NCI-H187 (cell line): ENCODE measurements around the gene POC5.
"Not testable (repeated sequence)": the region's sequence is repeated elsewhere in the genome, so short reads cannot be mapped to it uniquely, and the experiment has no call there.

Source experiments
- DNase-seq, 2 experiments: peaks; one replicate each; lab custom pipeline; 2025; lab: John Stamatoyannopoulos, UW

The POC5 gene

DNA sequence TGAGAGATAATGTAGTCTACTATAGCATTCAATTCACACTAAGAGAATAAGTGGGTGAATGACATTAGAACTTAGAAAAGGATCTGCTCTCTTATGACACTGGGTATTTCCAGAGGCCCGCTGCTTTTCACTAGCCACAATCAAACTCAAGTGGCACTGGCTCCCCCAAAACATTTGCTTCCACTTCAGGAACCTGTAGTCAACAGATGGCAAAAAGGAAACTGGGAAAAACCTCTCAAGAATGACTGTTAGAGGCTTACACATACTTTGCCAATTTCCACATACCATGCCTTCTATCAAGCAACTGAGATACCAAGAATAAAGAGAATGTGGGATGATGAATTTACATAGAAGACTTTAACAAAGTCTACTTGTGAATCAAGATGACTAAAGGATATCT lies 11.2 kb downstream of the POC5 start:
- DNase-seq = no peak

DNA sequence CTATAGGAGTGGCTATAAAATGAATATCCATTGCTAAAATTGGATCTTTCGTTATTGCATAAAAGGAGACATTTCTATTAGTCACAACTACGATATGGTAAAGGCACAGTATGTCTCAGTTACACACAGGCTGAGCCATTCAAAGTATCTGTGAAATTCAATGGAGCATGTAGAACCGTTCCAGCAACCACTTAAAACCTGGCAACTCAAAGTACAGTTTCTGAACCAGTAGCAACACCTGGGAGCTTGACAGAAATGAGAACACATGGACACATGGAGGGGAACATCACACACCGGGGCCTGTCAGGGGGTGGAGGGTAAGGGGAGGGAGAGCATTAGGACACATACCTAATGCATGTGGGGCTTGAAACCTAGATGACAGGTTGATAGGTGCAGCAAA lies 15.4 kb downstream of the POC5 start:
- peak in 1 of 2 experiments; percentile 10 for DNase-seq

DNA sequence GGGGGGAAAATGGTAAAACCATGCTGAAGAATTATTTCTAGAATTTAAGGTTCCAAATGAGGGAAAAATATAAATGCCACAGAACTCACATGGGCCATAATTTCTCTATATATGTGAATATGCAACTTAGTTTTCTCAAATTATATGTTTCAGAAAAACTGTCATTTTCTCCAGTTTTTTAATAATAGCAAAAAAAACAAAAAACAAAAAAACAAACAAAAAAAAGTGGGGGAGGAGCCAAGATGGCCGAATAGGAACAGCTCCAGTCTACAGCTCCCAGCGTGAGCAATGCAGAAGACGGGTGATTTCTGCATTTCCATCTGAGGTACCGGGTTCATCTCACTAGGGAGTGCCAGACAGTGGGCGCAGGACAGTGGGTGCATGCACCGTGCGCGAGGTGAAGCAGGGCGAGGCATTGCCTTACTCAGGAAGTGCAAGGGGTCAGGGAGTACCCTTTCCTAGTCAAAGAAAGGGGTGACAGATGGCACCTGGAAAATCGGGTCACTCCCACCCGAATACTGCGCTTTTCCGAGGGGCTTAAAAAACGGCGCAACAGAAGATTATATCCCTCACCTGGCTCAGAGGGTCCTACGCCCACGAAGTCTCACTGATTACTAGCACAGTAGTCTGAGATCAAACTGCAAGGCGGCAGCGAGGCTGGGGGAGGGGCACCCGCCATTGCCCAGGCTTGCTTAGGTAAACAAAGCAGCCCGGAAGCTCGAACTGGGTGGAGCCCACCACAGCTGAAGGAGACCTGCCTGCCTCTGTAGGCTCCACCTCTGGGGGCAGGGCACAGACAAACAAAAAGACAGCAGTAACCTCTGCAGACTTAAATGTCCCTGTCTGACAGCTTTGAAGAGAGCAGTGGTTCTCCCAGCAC lies 21.5 kb downstream of the POC5 start:
- not testable (repeated sequence) for DNase-seq

DNA sequence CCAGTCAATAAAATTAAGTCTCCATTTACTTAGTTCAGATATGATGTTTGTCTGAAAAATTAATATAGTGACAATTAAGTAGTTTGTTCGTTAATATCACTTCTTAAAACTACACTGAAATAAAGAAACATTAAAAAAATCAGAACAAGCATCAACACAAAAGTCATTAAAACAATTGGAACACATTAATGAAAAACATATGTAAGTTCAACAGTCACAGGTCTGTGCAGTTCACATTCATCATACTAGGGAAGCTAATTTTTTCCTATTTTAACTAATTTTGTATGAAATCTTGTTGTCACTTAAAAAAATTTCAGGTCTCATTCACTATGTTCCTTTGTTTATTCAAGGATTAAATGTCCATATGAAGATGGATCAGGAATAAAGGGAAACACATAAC lies 22.5 kb downstream of the POC5 start:
- no peak for DNase-seq

DNA sequence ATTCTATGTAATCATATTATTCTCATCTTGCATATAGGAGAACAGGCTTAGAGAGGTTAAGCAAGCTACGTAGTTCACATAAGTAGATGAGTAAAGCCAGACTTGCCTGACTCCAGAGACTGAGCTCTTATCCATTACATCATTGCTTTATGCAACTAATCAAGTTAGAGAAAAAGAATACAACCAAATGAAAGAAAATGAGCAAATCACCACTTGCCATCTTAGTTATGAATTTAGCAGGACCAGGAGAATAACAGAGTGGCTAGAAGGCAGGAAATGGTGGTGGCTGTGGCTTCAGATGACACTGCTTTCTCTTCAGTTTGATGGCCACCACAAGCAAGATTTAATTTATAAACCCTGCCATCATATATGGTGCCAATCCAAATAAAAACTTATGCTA lies 26.6 kb downstream of the POC5 start:
- DNase-seq = no peak

DNA sequence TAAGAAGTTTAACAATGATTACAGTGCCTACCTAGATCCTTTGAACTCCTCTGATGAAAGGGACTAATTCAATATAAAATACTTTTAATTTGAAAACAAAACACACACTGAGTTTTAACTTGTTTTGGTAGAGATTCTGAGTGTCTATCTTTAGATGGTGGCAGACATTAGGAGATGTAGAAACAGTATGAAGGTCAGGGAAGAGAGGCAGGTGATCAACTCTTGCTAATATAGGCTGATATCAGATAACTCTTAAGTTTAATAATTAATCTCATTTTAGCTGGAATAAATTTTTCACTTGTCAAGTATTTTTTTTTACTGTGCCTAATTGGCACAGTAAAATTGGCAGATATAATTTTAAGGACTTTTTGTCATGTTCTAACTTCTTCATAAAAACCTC lies 30.8 kb downstream of the POC5 start:
- no peak for DNase-seq

DNA sequence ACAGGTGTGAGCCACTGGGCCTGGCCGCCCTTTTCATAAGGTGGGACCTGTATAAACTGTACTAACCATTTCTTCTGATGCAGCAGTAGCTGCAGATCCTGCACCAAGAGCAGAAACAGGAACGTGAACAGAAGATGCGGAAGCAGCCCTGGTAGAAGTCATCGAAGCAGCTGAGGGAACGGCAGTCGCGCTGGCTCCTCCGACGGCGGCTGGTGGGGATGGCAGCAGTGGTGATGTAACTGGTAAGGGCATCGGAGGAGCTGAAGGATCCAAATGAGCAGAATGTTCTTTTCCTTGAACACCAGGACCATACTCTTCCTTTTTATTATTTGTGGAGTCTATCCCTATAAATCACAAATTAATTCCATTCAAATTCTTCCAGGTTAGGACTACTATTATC lies 32.1 kb downstream of the POC5 start:
- no peak for DNase-seq

DNA sequence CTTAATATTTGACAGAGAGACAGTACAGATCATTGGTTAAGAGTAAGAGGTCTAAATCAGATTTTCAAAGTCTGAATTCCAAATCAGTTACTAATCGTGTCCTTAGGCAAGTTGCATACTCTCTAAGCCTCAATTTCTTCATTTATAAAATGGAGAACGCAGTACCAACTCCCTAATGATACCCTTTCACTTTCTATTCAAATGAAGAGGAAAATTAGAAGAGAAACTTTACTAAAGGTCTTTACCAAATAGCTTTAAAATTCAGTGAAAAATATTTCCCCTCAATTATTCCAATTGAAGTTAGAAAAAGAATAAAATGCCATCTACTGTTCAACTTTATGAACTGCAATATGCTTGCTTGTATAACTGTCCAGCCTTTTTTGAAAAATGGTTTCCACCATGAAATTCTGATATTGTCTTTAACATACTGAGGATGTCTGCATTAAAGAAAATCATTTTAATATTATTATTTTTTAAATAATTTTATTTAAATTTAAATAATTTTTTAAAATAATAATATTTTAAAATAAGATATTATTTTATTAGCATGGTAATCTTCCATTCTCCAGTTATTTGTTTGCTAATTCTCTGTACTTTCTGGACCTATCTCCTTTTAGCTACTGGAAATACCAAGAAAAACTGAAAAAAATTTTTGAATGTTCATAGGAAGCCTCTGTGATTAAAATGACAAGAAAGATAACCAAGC lies 36.0 kb downstream of the POC5 start:
- no peak for DNase-seq

DNA sequence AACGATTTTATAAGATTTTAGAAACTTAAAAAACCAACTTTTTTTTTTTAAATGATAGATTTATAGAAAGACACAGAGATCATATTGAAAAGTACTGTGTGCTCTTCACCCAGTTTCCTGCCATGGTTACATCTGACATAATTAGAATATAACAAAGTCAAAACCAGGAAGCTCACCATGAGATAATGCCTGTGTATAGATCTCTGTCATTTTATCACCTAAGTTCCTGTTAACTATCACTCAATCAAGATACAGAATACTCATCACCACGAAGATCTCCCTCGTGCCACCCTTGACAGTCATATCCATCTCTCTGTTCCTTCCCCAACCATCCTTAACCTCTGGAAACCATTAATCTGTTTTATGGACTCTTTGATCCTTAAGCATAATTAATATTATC lies 39.1 kb downstream of the POC5 start:
- DNase-seq = no peak

DNA sequence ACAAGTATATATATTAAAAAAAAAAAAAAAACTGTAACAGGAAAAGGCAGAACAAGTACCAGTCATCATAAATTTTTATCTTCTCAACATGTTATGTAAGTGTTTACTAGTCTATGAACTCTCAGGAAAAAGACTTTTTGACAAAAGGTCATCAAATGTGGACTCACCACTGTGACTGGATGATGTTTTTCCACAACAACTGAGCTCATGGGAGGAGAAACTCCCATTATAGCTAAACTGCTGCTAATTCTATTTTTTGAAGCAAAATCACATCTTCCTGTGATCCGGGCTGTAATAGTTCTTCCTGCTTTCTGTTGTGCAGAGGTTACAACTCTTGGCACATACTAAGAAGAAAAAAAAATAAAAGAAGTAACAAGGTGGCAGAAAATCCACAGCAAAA lies 39.6 kb downstream of the POC5 start:
- DNase-seq = no peak

DNA sequence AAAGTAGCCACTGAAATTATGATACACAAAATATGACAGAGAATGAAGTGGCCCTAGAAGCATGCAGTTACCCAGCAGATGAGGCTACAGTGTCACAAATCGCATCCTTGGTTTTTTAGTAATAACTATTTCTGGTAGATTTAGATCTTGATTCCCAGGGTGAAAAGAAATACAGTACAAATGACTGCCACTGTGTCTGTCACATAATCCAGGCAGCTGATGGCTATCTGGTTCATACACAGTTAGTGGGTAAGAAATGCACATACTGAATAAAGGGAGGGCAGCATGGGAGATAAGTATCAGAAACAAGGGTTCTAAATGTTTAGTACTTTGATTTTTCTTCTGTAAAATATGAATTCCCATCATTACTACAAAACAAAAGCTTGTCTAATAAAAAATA lies 41.5 kb downstream of the POC5 start:
- no peak for DNase-seq

DNA sequence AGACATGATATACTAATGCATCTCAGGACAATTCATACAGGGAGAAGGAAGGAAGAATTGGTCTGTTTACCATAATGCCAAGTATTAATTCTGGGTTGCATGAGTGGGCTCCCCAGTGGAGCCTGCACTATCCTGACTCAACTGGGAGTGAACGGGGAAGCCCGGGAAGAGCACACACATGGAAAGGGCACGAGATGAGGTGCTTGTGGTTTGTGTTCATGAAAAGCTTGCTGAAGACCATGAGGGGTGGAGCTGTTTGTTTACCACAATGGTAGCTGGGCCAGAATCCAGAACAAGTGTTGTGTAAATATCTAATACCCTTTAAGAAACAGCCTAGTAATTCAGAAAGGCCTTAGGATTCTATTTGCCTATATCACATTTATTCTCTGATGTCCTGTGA lies 44.6 kb downstream of the POC5 start:
- no peak for DNase-seq

DNA sequence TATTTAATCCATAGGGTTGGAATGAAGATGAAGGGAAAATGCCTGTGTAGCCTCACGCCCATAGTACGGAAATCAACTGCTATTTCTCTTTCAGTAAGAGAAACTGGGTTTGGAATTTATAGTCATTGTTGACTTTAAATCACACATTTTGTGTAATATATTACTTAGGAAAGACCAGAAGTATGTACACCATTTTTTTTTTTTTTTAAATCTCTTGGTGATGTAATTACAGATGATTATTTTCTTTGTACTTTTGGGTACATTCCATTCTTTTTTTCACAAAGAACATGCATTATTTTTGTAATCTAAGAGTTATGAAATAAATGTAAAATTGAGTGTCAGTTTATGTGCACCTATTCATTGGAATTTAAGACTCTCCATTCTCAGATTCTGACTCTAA lies 45.7 kb downstream of the POC5 start:
- no peak for DNase-seq

DNA sequence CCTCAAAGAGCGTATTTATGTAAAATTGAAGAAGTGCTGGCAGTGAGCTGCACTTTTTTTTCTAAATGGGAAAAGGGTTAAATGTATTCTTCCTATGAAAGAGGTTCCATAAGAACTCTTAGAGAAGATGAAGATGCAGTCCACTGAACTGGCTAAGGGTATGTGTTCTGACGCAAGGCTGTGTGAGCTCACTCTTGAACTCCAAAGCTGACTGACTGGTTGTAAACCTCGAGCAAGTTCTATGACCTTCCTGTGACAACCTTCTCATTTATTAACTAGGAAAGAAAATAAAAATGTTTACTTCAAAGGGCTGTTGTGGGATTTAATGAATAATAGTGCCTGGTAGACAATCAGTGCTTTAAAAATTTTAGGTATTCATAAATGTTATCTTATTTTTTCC lies 46.7 kb downstream of the POC5 start:
- no peak for DNase-seq

DNA sequence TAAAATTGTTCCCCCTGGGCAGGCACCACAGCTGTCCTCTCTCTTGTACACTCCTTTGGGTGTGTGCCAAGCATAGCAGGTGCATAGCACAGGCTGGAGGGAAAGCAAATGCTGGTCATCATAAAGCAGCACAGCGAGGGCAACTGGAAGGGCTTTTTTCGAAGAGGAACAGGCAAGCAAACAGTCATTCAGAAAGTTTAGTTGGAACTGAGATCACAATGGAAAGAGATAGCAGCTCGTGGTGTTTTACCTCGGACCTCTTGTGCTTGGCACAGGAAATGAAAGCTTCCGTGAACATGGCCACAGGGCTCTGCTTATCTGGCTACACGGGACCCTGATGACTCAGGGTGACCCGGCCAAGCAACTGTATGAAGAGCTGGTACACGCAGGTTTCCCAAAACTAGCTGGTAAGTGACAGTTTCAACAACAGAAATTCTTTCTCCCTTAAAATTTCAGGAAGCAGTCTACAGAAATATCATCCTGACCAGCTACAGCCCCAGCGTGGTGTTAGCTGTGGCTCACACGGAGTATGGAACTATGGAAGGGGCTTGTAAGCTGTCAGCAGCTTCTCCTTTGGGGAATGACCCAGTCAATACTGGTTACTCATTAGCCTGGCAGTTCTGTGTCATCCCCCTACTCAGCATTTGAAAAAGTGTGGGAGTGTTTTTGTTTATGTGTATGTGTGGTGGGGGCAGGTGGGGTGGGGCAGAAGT lies 48.1 kb downstream of the POC5 start:
- peak in 1 of 2 experiments; percentile 43 for DNase-seq

DNA sequence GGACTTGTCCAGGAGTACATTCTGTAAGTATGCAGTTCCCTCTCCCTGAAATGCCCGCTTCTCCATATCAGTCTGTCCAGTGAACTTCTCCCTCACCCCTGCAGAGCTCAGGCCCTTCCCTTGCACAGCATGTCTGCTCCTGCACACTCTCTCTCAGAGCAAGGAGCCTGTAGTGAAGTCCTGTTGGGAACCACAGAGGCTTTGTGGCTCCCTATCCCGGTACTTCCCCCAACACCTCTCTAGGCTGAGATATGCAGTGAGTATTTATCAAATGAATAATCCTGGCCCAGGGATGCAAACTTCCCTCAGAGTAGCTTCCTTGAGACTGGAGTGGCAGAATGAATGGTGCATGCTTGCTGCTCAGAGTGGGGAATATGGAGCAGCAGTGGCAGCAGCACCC lies 48.8 kb downstream of the POC5 start:
- DNase-seq = no peak

DNA sequence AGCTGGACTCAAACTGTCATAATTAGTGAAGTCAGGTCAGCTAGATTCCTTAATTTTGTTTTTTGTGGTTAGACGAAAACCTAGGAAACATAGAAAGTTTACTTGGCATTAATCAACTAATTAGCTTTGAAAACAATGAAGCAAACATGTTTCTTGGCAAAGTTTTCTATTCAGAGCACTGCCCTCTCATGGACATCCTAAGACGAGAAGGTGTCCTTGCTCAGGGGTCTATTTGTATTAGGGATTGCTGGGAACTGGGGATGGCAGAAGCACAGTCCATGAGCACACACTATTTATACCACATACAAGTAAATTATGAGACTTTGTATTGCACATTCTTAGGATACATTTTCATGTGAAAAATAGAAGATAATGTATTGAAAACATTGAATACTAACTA lies 49.7 kb downstream of the POC5 start:
- no peak for DNase-seq

DNA sequence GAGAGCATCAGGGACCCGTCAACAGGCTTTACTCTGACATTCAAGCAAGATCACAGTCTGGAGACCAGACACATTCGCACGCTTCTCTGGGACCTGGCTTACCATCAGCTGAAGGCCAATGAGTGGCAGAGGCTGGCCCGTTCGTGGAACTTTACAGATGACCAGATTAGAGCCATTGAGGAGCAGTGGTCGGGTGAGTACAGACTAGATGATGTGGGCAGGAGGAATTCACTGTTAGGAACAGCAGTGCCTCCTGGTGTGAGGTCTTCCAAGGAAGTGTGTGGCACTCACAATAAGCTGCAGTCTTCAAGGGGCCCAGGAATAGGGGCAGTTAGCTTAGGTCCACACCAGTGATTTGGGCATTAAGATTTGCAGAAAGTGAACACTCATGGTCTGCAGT lies 50.4 kb downstream of the POC5 start:
- DNase-seq = no peak

DNA sequence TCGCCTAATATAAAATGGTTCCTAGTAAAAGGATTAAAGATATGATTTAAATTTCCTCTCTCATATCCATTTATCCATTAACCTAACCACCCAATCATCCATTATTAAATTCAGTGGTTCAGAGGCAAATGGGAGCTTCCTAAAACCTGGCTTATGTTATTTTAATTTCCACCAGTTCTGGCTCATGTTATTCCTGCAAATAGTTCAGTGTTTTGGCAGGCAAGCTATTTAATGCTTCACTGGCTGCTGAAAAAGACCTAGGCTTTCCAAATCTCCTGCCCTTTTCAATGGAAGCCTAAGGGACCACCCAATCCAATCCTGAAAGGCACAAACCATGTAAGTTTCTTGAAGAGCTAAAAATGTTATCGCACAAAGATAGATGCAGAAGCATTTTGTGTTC lies 52.3 kb downstream of the POC5 start:
- no peak for DNase-seq

DNA sequence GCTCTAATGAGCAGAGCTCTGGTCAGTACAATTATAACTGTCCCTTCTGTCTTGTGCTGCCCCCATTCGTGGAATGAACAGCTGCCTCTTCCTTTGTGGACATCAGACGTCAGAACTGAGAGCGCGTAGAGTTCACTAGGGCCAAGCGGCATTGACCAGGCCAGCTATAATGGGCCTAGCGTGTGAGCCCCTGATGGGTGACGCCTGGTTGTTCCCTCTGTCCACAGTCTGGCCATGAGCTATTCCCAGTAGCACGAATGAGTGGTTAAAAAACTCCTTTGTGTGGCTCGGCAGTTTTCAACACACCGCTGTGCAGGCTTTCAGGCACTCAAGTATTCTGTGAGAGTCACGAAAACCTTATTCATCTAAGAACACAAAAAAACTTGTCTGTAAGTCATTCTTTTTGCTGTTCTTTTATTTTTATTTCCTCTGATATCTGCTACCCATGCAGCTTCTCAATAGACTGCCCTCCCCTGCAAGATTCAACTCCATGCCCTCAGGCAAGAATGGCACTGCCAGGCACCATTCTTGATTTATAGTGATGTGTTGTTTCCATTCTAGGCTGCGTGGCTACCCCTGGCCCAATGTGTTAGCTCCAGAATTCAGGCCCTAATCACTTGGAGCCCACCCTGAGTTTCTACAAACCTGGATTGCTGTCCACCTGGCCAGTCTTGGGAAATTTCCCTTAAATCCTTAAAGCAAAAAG lies 53.5 kb downstream of the POC5 start:
- no peak for DNase-seq

DNA sequence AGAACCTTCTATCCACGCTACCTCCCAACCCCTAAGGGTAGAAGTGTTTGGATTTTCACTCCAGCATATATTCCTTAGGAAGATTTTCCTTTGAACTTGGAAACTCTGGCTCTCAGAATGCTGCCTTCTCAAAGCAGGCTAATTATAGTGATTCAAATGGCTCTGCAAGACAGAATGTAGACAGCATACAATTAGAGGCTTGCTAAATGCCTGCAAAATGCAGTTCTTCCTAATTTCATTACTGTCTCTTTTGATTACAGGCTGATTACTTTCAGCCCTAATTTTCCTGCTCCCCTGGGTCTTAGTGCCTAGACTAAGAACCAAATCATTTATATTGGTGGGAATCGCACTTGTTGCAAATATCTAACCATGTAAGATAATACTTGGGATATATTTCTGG lies 55.2 kb downstream of the POC5 start:
- DNase-seq = no peak
